Hepatocyte (in vitro differentiated cells): ENCODE results near the gene C11orf86. TPM values are rescaled to one million over a fixed set of nuclear protein-coding genes. Genes with fewer than 3 reads are reported as not detected.

Source experiments
- DNase-seq: peaks from one replicate; pipeline ENCODE4 v3.0.0-alpha.2; 2016; ENCODE audit warnings: low spot score
- H2AFZ ChIP-seq: fragments of 200-600 bp; sonication (generic); 2 replicates; pipeline ENCODE4 v1.6.0; 2016; ENCODE audit warnings: antibody characterized with exemption, mild to moderate bottlenecking
- H3K27ac ChIP-seq: fragments of 200-600 bp; sonication (generic); 2 replicates; pipeline ENCODE4 v1.5.1; 2016; ENCODE audit warnings: mild to moderate bottlenecking
- H3K27me3 ChIP-seq: fragments of 200-600 bp; sonication (generic); 2 replicates; pipeline ENCODE4 v1.6.1; 2016
- H3K36me3 ChIP-seq: fragments of 200-600 bp; sonication (generic); replicated peaks from 2 replicates; pipeline ENCODE4 v1.5.1; 2016; ENCODE audit warnings: low read depth; ENCODE audit not compliant: insufficient read depth
- H3K4me1 ChIP-seq: fragments of 200-600 bp; sonication (generic); 2 replicates; pipeline ENCODE4 v1.5.1; 2016; ENCODE audit warnings: mild to moderate bottlenecking, moderate library complexity; ENCODE audit not compliant: insufficient read depth
- H3K4me2 ChIP-seq: fragments of 200-600 bp; sonication (generic); 2 replicates; pipeline ENCODE4 v1.6.0; 2016
- H3K4me3 ChIP-seq: fragments of 200-600 bp; sonication (generic); 2 replicates; pipeline ENCODE4 v1.5.1; 2016; ENCODE audit warnings: mild to moderate bottlenecking
- H3K79me2 ChIP-seq: fragments of 200-600 bp; sonication (generic); 2 replicates; pipeline ENCODE4 v1.6.0; 2017; ENCODE audit warnings: mild to moderate bottlenecking
- H3K9me2 ChIP-seq: fragments of 200-600 bp; sonication (generic); replicated peaks from 2 replicates; pipeline ENCODE4 v1.6.0; 2017; ENCODE audit warnings: mild to moderate bottlenecking; ENCODE audit not compliant: insufficient read depth
- H3K9me3 ChIP-seq: fragments of 200-600 bp; sonication (generic); 2 replicates; pipeline ENCODE4 v1.5.1; 2016; ENCODE audit warnings: low read depth, mild to moderate bottlenecking
- H4K20me1 ChIP-seq: fragments of 200-600 bp; sonication (generic); 2 replicates; pipeline ENCODE4 v1.6.0; 2016; ENCODE audit warnings: mild to moderate bottlenecking; ENCODE audit not compliant: insufficient read depth, poor library complexity, severe bottlenecking
- EZH2 ChIP-seq: fragments of 200-600 bp; sonication (generic); IDR thresholded peaks from 2 replicates; pipeline ENCODE4 v1.6.1; 2016; ENCODE audit warnings: antibody characterized with exemption, mild to moderate bottlenecking, borderline replicate concordance
- EZH2phosphoT487 ChIP-seq: fragments of 200-600 bp; sonication (generic); IDR thresholded peaks from one replicate; pipeline ENCODE4 v1.6.1; 2018; ENCODE audit warnings: antibody characterized with exemption, mild to moderate bottlenecking, low read depth, moderate library complexity; ENCODE audit not compliant: unreplicated experiment, severe bottlenecking
- WGBS: methylation state at CpG from one replicate; pipeline ENCODE4 v1.1.6; 2016; ENCODE audit warnings: low lambda C conversion rate; ENCODE audit errors: missing lambda C conversion rate; 5-methylcytosine and 5-hydroxymethylcytosine counted together
- polyA plus RNA-seq: library from polyadenylated mRNA; unstranded; fragments of >200 nt; fragmentation: Nextera tagmentation; extraction: Ambion mirVana; gene quantifications from 2 replicates; pipeline ENCODE4 v1.2.1, GENCODE V29; 2016
- total RNA-seq: library from RNA; depleted of rRNA; stranded (reverse); fragments of >200 nt; gene quantifications from 2 replicates; pipeline ENCODE4 v1.2.3, GENCODE V29; 2014
- TF ChIP-seq, protein P1 (sequence below): fragments of 200-600 bp; sonication (generic); IDR thresholded peaks from 2 replicates; pipeline ENCODE4 v1.5.1; 2016; ENCODE audit warnings: antibody characterized with exemption, mild to moderate bottlenecking; ENCODE audit not compliant: poor library complexity

The C11orf86 gene
- total and polyA plus RNA-seq, 2 experiments from 2014 or later = 1.5 to 2.6 TPM

- TF ChIP-seq EZH2phosphoT487 = no peak
- no peak for TF ChIP-seq EZH2
- TF ChIP-seq, protein P1, sequence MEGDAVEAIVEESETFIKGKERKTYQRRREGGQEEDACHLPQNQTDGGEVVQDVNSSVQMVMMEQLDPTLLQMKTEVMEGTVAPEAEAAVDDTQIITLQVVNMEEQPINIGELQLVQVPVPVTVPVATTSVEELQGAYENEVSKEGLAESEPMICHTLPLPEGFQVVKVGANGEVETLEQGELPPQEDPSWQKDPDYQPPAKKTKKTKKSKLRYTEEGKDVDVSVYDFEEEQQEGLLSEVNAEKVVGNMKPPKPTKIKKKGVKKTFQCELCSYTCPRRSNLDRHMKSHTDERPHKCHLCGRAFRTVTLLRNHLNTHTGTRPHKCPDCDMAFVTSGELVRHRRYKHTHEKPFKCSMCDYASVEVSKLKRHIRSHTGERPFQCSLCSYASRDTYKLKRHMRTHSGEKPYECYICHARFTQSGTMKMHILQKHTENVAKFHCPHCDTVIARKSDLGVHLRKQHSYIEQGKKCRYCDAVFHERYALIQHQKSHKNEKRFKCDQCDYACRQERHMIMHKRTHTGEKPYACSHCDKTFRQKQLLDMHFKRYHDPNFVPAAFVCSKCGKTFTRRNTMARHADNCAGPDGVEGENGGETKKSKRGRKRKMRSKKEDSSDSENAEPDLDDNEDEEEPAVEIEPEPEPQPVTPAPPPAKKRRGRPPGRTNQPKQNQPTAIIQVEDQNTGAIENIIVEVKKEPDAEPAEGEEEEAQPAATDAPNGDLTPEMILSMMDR = no peak
- Histone ChIP-seq H3K27ac (peak overlapping the region; percentile 21), H2AFZ (no peak overlapping the region)
These were observed 7.3 kb upstream of the C11orf86 start for GRCh38 chr11:66967670-66968425.

DNA sequence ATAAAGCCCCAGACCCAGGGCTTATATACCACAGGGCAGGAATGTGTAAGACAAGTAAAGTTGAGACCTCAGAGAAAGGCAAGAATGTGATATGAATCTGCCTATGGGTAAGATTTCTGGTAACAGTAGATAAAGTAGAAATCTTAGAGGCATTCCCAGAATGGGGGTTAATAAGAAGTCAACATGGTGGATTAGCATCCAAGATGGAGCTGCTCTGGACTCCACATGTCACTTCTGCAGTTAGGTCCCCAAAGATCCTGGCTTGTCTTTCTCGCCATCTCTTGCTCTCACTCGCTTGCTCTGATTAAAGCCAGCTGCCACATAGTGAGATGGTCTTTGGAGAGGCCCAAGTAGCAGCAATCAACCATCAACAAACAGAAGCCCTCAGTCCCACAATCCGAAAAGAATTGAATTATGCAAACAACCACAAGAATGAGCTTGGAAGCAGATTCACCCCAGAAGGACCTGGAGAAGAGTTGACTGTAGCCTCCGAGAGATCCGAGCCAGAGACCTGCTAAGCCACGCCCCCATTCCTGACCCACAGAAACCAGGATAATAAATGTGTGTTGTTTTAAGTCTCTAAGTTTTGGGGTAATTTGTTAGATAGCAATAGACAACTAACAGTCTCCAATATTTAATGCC is 5.4 kb upstream of the C11orf86 start:
- Histone ChIP-seq H3K4me1 (peaks cover 36% of the 10 kb centered on the region), H4K20me1 (no peaks in the 10 kb centered on the region), H3K27ac (peak overlapping the region; percentile 95), H3K4me2 (no peak overlapping the region), H3K36me3 (no peaks in the 10 kb centered on the region), H2AFZ (no peak overlapping the region), H3K9me2 (no peaks in the 10 kb centered on the region), H3K4me3 (no peak overlapping the region), H3K9me3 (no peaks in the 10 kb centered on the region), H3K79me2 (no peaks in the 10 kb centered on the region), H3K27me3 (no peaks in the 10 kb centered on the region)
- DNase-seq = no peak
- WGBS = 52% methylated on average over 6 of the region's 6 CpGs
- TF ChIP-seq, protein P1 = no peak
- TF ChIP-seq EZH2 = no peak
- no peak for TF ChIP-seq EZH2phosphoT487

More at GRCh38 chr11:66967670-66968425, 7.3 kb upstream of the C11orf86 start:
- no peaks in the 10 kb centered on the region for H4K20me1 ChIP-seq
- no peaks in the 10 kb centered on the region for H3K9me2 ChIP-seq
- H3K36me3 ChIP-seq = no peaks in the 10 kb centered on the region
- WGBS = 85% methylated on average over 5 of the region's 5 CpGs
- H3K4me1 ChIP-seq = peaks cover 26% of the 10 kb centered on the region
- no peaks in the 10 kb centered on the region for H3K27me3 ChIP-seq
- H3K4me3 ChIP-seq = no peak overlapping the region
- no peak for DNase-seq
- no peak overlapping the region for H3K4me2 ChIP-seq
- no peaks in the 10 kb centered on the region for H3K79me2 ChIP-seq
- no peaks in the 10 kb centered on the region for H3K9me3 ChIP-seq

- 90% methylated on average over 4 of the region's 4 CpGs for WGBS
- Histone ChIP-seq H3K27ac (peak overlapping the region; percentile 95), H3K4me1 (peaks cover 36% of the 10 kb centered on the region), H2AFZ (no peak overlapping the region), H3K79me2 (no peaks in the 10 kb centered on the region), H3K27me3 (no peaks in the 10 kb centered on the region), H3K4me3 (no peak overlapping the region), H3K4me2 (peak overlapping the region; percentile 8), H3K9me2 (no peaks in the 10 kb centered on the region), H3K36me3 (no peaks in the 10 kb centered on the region), H3K9me3 (no peaks in the 10 kb centered on the region), H4K20me1 (no peaks in the 10 kb centered on the region)
- TF ChIP-seq EZH2 (no peak), EZH2phosphoT487 (no peak)
- TF ChIP-seq, protein P1 = no peak
- DNase-seq = no peak
These were observed 4.7 kb upstream of the C11orf86 start for GRCh38 chr11:66970371-66970806.
